BE2C (cell line): ENCODE measurements around the gene NTRK2.

Source experiments
- DNase-seq: peaks from one replicate; pipeline ENCODE4 v3.0.0-alpha.2; 2020
- H3K27me3 ChIP-seq: fragments of 250-450 bp; sonication (Bioruptor Pico); 2 replicates; pipeline ENCODE4 v1.5.1; 2020; ENCODE audit warnings: mild to moderate bottlenecking
- H3K36me3 ChIP-seq: fragments of 250-450 bp; sonication (Bioruptor Pico); 2 replicates; pipeline ENCODE4 v1.5.1; 2020; ENCODE audit warnings: mild to moderate bottlenecking
- H3K4me1 ChIP-seq: fragments of 250-450 bp; sonication (Bioruptor Pico); 2 replicates; pipeline ENCODE4 v1.5.1; 2020
- H3K4me3 ChIP-seq: 2 replicates; pipeline ENCODE4 v1.5.1; 2011; ENCODE audit warnings: low read depth, low read length
- H3K9me3 ChIP-seq: fragments of 250-450 bp; sonication (Bioruptor Pico); 2 replicates; pipeline ENCODE4 v1.5.1; 2020
- CTCF ChIP-seq: IDR thresholded peaks from 2 replicates; pipeline ENCODE4 v1.5.1; 2012; ENCODE audit warnings: mild to moderate bottlenecking, low read depth, low read length

The NTRK2 gene

DNA sequence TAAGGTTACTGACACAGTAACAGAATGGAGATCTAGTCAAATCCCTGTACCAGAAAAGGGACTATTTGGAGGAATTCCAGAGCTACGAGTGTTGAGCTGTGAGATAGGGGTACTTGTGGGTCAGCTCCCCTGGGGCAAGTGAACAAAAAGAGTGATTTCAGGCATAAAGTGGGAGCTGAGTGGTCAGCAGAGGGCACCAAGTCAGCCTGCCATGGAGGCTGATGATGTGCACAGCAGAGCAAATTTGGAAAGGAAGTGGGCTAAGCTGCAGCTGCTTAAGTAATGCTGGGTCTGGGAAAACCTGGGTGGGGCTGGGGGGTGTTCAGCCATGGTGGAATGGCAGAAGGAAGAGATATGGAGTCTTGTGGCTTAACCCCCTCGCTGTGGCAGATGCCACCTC lies 327.9 kb downstream of the NTRK2 start:
- Histone ChIP-seq H3K27me3 (no peaks in the 10 kb centered on the region), H3K36me3 (no peaks in the 10 kb centered on the region), H3K9me3 (no peaks in the 10 kb centered on the region), H3K4me3 (no peak overlapping the region), H3K4me1 (no peaks in the 10 kb centered on the region)
- no peak for TF ChIP-seq CTCF
- DNase-seq = no peak

DNA sequence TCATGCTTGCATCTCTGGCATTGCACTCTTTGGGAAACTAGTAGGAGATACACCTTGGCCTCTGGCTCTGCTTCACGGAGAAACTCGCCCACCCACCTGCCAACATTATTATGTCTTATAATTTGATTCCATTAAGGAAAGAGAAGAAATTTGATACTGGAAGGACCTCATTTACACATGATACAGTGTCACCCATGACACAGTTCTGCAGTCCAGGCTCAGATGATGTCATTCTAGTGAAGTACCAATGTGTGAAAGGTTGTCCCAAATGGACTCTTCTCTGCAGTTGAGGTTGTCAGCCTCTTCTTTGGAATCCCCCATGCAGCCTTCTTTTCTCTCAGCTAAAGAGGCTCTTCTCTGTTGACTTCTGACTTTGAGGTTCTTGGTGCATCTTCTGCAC lies 329.1 kb downstream of the NTRK2 start:
- DNase-seq = no peak
- Histone ChIP-seq H3K27me3 (no peaks in the 10 kb centered on the region), H3K4me3 (no peak overlapping the region), H3K36me3 (no peaks in the 10 kb centered on the region), H3K4me1 (no peaks in the 10 kb centered on the region), H3K9me3 (no peaks in the 10 kb centered on the region)
- TF ChIP-seq CTCF = no peak

DNA sequence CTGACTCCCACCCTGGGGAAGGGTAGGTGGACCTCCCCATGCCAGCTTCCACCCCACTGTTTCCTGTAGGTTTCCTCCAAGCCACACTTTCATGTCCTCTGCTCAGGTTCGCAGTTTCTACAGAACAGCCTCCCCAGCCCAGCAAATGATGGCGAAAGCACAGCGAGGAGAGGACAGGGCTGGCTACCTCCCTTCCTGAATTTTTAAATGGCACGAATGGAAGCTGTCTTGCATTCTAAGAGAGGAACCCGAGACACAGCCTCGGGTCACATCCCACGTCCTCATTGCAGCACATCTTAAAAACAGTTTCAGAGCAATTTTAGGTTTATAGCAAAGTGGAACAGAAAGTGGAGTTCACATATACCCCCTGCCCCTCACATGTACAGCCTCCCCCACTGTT lies 330.3 kb downstream of the NTRK2 start:
- no peak for DNase-seq
- Histone ChIP-seq H3K27me3 (no peaks in the 10 kb centered on the region), H3K4me3 (no peak overlapping the region), H3K4me1 (no peaks in the 10 kb centered on the region), H3K36me3 (no peaks in the 10 kb centered on the region), H3K9me3 (no peaks in the 10 kb centered on the region)
- no peak for TF ChIP-seq CTCF

- Histone ChIP-seq H3K9me3 (no peaks in the 10 kb centered on the region), H3K4me1 (no peaks in the 10 kb centered on the region), H3K36me3 (no peaks in the 10 kb centered on the region), H3K4me3 (no peak overlapping the region), H3K27me3 (no peaks in the 10 kb centered on the region)
- no peak for DNase-seq
- no peak for TF ChIP-seq CTCF
Measured at GRCh38 chr9:85001925-85002324, 332.4 kb downstream of the NTRK2 start.

- Histone ChIP-seq H3K27me3 (no peaks in the 10 kb centered on the region), H3K36me3 (no peaks in the 10 kb centered on the region), H3K4me1 (no peaks in the 10 kb centered on the region), H3K9me3 (no peaks in the 10 kb centered on the region), H3K4me3 (no peak overlapping the region)
- TF ChIP-seq CTCF = no peak
- DNase-seq = no peak
Measured at GRCh38 chr9:85004818-85005413, 335.4 kb downstream of the NTRK2 start.

GRCh38 chr9:85007748-85008147 lies 338.2 kb downstream of the NTRK2 start:
- no peaks in the 10 kb centered on the region for H3K36me3 ChIP-seq
- no peak for DNase-seq
- H3K4me3 ChIP-seq = no peak overlapping the region
- H3K4me1 ChIP-seq = no peaks in the 10 kb centered on the region
- TF ChIP-seq CTCF = no peak
- H3K9me3 ChIP-seq = no peaks in the 10 kb centered on the region
- no peaks in the 10 kb centered on the region for H3K27me3 ChIP-seq
